ENCODE data around the gene PGLYRP4.

GRCh38 chr1:153344718-153345025, 4.0 kb downstream of the PGLYRP4 start:
- TF ChIP-seq CTCF (IDR thresholded peaks at IDR 0.05) (no peak), ZFX (IDR thresholded peaks at IDR 0.05; ENCODE audit: borderline replicate concordance) (no peak)

Measured in 22Rv1 (cell line).